Activated T-helper 9 cell treated with anti-CD3 and anti-CD28 coated beads, Interleukin-2, amount 50 U/mL, for 16 hours (primary cell): Measurements from ENCODE around the gene GLRA3.
"Not testable (repeated sequence)": the region's sequence is repeated elsewhere in the genome, so short reads cannot be mapped to it uniquely, and the experiment has no call there.

Experiments used
- DNase-seq: peaks from one replicate; pipeline ENCODE4 v3.0.0-alpha.2; 2020; ENCODE audit warnings: low read depth

GLRA3 gene

DNA sequence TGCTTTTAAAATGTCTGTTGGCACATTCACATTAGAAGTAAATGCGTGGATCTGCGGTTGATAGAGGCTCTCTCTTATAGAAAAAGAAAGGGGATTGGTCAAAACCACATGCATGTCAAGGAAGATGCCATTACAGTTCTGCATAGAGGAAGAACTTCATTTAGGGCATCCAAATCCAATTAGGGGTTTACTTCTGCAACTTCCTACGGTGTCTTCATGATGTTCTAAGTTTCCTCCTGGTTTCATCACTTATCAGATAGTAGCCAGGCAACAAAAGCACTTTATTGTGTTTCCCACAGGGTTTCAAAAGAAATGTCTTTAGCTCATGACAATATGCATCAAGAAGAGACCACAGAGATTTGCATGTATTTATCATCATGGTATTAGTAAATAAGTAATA is 170.8 kb downstream of the GLRA3 start:
- DNase-seq, result no peak

DNA sequence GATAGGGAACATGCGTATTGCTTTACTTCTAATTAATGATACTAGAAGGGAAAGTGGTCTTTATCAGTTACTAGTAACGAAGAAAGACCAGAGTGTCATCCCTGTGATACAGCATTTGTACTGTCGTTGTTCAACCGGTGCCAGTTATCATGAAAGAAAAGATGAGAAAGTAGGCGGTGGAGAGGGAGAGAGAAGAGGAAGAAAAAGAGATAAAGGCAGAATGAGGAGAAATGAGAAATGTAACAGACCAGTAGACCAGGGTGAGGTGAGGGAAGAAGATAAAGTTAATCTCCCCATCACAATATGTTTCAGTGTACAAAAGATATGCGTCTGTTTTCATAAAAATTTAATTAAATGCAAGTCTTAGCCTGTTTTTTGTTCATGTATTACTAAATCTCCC is 171.6 kb downstream of the GLRA3 start:
- no peak for DNase-seq

DNA sequence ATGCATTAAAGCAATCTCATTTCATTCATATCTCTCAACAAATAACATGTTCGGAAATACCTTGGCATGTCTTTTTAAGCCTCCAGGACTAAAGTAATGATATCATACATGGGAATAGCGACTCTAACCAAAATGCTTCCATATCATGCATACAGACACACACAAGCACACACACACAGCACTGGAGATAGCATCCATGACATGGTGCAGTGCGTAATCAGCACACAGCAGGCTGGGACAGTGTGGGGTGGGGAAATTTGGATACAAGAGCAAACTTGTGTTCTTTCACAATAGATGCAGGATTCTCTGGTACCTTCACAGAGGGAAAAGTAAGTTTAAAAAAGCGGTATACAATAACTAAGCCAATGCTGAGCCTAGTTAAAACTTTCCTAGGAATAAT is 174.4 kb downstream of the GLRA3 start:
- no peak for DNase-seq

DNA sequence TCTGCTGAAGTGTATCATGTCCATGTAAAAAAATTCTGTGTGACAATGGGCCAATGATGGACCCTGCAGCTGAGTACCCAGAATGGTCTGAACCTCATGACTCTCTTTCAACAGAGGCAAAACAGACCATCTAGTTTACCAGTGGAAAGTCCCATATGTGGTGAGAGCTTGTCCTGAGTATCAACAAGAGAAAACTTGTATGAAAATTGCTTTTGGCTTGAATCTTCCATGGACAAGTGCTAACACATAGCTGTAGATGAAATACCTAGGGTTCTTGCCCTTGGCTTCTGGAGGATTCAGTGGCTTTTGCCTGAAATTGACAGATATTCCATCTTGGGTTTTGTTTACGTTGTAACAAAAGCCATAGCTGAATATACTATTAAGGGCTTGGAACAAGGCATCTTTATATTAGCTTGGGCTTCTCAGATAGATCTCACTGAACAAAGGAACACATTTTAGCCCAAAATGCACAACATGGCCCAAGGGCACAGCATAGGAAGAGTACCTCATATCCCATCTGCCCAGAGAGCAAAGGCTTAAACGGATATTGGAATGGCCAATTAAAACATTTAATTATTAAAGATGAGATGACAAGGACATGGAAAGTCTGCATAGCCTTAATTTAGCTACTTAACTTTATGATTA is 178.2 kb downstream of the GLRA3 start:
- no peak for DNase-seq

DNA sequence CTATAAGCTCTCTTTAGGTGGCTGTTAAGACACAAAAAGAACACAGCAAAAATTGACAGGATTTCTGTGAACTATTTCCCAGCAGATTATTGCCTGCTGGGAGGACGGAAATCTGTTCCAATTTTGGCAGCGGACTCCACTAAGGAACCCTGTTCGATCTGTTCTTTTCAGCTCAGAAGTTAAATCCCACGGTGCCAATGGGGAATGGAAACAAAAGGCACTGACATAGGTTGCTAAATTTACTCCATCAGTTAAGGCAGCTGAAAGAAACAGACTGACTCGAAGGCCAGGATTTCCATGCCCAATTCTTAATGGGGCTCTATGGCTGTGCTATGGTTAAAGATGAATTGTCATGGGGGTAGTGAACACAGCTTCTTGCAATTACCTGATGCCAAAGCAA is 180.2 kb downstream of the GLRA3 start:
- no peak for DNase-seq

DNA sequence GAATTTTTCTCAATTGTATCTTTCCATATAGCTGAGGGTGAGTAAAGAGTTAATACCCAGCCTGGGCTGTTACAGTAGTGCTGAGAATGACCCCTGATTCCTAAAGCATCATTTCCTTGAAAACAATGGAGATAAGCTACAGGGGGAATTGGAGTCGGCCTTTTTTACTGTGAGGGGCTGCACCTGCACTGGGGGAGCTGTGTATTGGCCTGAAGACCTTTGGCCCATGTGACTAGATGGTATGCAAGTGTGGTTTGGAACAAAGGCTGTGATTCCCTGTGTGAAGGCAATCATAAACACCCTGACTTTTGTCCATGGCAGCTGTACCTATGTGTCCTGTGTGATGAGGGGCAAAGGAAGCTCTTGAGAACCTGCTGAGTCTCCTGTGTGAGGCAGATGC is 182.7 kb downstream of the GLRA3 start:
- no peak for DNase-seq

DNA sequence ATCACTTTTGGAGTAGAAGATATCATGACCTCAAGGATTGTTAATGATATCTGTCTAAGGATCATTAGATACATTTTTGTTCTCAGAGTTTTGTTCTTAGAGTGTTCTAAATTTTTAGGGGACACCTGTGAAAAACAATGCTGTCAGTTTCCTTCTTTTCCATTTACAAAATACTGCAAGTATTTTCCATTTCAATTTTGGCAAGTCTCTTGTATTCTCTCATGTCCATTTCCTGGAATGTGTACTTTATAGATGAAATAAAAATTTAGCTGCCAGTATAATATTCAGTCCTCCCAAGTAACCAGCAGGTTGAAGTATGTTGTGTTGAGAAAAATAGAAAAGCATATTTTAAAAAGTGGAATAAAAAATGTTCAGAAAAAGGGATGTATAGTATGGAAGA is 188.9 kb downstream of the GLRA3 start:
- no peak for DNase-seq

DNA sequence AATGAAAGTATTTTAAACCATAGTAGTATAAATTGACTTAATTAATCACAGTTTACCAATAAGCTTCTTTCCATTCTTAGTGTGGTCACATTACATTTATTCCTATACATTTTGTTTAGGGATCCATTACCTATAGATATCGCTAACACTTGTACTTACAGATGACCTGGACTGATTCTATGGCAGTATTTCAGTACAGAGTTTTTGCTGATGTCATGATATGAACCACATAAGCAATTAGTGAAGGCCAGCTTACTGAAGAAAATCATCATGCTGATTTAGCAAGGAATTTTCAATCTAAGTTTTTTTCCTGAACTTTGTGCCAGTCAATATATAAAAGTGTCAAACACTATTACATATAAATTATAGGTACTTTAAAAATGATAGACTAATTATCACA is 193.3 kb downstream of the GLRA3 start:
- no peak for DNase-seq

DNA sequence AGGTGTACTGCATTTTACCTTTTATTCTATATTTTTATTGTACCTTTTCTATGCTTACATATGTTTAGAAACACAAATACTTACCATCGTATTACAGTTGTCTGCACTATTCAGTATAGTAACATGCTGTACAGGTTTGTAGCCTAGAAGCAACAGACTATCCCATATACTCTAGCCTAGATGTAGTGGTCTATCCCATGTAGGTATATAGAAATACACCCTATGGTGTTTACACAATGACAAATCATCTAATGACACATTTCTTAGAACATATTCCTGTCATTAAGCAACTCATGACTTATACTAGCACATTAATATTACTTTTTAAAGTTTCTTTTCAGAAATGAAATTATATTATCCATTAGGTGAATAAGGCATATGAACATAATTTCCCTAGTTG is 195.6 kb downstream of the GLRA3 start:
- DNase-seq, result no peak

DNA sequence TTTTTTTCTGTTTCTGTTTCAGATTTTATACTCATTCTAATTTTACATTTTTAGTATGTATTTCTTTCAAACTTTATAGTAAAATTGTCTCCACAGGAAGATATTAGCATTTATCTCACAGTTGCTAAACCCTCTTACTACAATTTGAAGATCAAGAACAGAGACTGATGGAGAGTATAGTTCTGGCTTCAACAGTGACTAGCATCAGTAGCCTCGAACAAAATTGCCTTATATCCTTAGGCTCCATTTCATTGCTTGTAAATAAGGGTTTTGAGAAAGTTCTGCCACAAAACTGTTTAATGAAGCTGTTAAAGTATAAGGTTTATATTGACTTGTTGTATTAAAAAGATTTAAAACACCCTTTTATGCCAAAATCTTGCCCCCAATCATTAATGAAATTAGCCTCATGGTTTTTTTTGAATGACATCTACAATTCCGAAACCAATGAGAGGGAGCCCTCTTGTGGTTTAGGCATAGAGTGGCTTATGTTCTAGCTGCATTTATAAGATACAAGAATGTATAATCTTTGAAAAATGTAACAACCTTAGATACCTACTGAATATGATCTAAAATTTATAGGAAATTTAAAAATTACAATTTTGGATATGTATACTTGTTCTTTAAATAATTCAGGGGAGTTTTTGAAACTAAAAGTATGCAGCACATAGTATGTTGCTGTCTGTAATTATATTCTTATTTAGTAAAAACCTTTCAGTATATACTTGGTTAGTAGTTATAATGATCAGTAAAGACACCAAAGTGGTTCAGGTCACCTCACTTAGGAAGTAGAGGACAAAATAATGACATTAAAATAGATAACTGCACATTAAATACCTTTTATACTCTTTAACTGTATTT is 196.9 kb downstream of the GLRA3 start:
- DNase-seq, result no peak

DNA sequence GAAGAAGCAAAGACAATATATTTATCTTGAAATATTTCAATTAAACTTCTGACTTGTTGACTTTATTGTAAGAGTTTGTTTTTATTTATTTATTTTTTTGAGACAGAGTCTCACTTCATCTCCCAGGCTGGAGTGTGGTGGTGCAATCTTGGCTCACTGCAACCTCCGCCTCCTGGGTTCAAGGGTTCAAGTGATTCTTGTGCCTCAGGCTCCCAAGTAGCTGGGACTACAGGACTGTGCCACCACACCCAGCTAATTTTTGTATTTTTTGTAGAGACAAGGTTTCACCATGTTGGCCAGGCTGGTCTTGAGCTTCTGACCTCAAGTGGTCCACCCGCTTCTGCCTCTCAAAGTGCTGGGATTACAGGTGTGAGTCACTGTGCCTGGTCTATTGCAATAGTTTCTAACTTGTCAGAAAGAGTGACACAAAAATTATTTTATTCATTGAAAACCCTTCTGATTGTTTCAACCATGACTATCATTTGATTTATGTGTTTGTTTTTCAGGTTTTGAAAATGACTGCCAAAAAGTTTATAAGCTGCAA is 199.1 kb downstream of the GLRA3 start:
- not testable (repeated sequence) for DNase-seq

DNA sequence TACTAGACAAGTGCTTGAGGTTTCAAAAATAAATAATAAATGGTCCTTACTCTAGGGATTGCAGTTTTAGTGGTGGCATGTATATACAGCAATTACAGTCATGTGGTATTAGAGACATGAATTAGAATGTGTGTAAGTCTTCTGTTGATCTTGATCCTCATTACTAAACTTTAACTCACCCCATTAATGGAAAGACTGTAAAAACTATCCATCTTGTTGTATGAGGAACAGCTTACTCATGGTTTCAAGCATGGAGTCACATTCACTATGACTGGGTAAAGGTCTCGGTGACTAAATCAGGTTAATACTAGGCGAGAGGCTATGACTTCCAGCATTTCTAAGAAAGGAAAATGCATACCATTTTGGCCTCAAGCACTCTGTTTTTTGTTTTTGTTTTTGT is 199.8 kb downstream of the GLRA3 start:
- no peak for DNase-seq

DNA sequence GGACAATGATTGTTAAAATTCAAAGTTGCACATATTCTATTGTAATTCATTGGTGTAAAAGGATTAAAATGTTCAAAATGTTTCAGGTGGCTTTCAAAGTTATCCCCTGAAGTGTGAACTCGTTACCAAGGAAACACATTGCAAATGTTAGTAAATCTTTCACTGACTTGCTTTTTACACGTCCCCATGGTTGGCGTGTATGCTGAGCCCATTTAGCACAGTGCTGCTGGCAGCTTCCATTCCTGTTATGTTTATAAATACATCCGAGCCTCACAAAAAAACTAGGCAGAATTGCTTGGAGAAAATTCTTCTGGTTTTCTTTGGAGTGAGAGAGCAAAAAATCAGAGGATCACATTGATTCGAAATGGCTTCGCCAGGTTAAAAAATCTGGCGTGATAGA is 200.9 kb downstream of the GLRA3 start:
- no peak for DNase-seq

DNA sequence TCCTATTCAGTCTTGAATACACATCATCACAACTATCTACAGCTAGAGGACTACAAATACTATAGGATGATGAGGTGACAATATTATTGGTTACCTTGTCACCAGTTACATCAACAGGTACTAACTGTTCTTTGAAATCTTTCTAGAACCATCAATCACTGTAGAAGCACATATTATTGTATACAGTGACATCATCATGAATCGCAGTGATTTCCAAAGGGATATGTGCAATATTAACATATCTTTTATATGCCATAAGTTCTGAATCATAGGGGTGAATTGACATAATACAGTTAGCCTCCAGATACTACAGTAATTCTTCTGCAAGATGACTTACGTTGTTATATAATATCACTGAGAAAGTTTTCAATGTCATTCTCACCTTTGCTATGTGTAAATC is 201.6 kb downstream of the GLRA3 start:
- DNase-seq, result no peak

DNA sequence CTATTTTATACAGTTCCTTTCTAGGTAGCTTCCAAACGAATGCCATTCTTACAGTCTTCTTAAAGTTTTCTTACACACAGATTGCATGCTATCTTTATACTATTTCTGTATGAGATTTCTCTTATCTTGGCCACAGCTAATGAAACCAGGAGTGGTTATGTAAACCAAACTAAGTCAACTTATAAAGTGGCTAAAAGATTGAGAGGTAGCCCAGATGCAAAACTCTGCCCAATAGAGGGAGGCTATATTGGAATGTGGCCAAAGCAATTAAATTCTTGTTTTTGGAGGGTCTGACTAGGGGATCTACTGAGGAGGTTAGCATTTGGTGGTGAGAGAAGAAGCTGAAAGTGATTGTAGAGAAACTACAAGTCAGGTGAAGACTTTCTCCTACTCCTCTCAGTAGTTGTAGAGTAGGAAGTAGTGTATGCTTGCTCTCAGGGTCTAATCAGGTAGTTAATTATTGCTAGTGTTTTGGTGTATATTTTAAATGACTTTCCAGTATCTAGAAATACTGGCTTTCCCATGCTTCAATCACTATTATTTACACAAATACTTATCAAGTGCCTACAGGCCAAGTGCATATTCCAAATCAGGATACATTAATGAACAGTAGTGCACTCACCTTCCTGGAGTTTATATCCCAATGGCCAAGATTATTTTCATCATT is 202.6 kb downstream of the GLRA3 start:
- DNase-seq, result no peak

DNA sequence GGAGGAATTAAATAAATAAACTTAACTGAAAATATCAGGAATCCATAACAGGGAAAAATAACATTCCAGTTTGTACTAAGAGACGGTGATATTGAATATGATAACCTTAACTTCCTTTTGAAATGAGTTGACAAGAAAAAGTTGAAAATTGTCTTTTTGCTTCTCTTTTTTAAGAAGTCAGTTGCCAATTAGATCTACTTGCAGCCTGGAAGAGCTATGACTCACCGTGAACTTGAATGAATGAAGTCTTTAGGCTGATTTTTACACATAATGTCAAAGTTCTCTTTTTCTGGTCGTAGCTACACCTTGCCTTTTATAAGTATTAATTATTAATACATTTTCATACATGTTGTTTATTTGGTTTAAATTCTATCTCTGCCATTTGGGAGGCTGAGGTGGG is 212.4 kb downstream of the GLRA3 start:
- no peak for DNase-seq

DNA sequence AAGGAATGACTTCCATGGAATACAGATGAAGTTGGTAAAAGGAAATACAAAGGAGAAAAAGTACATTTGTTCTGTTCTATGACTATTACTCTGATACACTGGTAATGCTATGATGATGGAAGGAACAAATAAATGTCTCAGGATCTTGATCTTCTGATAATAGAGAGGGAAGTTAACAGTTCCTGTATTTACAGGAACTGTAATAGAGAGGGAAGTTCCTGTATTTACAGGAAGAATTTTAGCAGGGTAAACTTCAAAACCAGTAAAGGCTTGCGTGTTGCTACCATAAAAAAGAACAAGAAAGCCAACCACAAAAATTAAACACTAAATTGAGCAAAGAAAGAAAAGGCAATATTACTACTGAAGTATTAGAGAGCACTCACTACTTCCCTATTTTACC is 215.1 kb downstream of the GLRA3 start:
- no peak for DNase-seq

DNA sequence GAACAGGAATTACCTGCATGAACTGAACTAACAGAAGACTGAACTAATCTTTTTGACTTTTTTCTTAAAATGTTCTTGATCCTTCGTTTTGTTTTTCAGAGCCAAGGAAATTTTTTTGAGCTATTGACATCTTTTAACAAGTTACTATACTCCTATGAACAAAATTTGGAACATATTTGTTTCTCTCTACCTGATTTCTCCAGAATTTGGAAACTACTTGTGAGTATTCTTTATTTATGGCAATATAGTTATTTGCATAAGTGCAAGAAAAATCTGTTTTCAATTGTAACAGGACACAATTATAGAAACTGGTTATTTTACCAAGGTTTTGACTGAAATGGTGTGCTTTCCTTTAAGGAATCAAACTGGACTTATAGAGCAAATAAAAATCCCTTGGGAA is 217.3 kb downstream of the GLRA3 start:
- no peak for DNase-seq

DNA sequence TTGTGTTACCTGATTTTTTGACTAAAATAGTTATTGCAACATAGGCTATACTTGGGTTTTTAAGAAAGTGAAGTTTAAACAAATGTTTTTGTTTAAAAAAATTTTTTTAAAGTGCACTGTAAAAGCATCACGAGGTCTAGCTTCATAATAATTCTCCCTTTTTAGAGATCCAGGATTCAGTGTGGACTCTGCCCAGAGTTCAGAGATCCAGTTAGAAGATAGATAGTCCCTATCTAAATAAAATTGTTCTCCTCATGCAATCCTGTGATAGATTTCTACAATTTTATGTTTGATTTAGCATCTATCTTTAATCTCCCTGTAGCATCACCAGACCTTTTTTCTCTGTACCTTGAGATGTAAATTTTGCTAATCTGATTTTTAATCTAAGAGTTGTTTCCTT is 221.3 kb downstream of the GLRA3 start:
- DNase-seq, result no peak

DNA sequence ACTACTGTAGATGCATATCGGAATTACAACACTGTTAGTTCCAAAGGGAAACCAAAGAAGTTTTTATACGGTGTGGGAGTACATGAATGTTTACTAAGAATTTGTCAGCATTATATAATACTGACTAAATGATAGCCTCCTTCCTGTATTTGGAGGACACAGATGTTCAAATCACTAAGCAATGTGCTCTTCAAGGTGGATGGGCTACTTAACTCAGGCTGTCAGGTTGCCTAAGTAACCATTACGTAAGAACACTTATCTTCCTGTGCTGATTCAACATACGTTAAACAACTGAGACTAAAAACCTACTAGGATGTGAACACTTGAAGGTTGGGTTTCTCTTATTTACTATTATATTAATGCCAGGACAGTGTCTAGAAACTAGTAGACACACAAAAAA is 224.8 kb downstream of the GLRA3 start:
- DNase-seq, result no peak

DNA sequence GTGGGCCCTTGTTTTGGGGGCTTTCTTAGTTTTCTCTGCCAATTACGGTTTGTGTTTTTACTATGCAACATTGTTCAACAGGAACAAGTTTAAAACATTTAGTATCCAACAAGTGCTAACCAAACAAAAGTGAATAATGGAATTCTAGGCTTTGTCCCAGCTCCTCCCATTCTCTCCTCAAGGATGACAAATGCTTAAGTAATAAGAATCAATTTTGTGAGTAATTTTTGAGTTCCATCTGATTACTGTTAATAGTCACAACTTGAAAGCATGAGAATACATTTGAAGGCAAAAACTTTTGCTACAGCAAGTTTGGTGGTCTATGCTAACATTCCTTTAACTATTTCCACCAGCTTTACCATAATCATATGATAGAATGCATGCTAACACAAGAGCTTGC is 228.7 kb downstream of the GLRA3 start:
- no peak for DNase-seq

DNA sequence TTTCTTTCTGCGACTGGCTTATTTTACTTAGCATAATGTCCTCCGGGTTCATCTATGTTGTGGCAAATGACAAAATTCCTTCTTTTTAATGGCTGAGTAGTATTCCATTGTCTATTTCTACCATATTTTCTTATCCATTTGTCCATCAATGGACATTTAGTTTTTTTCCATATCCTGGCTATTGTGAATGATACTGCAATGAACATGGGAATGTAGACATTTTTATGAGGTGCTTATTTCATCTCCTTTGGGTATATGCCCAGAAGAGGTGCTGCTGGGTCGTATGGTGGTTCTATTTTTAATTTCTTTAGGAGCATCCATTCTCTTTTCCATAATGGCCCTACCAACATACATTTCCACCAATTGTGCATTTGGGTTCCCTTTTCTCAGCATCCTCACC is 230.2 kb downstream of the GLRA3 start:
- DNase-seq, result no peak

DNA sequence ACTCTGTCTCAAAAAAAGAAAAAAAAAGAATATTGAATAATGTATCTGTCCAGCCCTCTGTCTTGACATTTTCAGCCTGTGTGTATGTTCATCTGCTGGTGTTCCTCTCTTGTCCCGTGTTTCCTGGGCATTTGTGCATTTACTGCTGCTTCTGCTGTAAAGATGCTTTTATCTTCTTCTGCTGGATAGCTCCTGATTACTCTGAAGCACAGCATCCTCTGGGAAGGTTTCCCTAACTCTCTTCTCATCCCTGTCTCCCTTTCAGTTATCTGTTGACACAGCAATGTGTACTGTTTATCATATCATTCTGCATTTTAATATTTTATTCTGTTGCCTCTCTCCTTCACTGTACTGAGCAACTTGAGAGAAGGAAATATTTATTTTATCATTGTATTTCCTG is 232.5 kb downstream of the GLRA3 start:
- no peak for DNase-seq
